Activated CD4-positive, alpha-beta T cell treated with anti-CD3 and anti-CD28 coated beads for 36 hours (primary cell): ENCODE measurements around the gene WDR17. TPM values are rescaled to one million over a fixed set of nuclear protein-coding genes. Genes with fewer than 3 reads are reported as not detected.
A peak's percentile ranks its signal among the peaks of the same experiment; 100 is the strongest.

Experiments
- ATAC-seq: fragments of 200-7000 bp; cut with Tn5 transposase; one replicate; pipeline ENCODE4 v1.10.0; 2021; ENCODE audit warnings: mild to moderate bottlenecking, moderate library complexity
- CTCF ChIA-PET: fragments of 350-600 bp; sonication (Branson Sonifier 250); formaldehyde crosslinking; loops from one replicate; lab custom pipeline; 2021; ENCODE audit warnings: antibody characterized with exemption; lab: Charles Lee
- POLR2A ChIA-PET: fragments of 350-600 bp; sonication (Branson Sonifier 250); formaldehyde crosslinking; loops from one replicate; lab custom pipeline; 2021; ENCODE audit warnings: antibody characterized with exemption, inconsistent platforms; lab: Charles Lee
- DNase-seq: peaks from one replicate; pipeline ENCODE4 v3.0.0-alpha.2; 2020
- H3K27ac Mint-ChIP-seq: one replicate; pipeline ENCODE4 v1.8.0; 2021; ENCODE audit warnings: mixed read lengths
- H3K27me3 Mint-ChIP-seq: one replicate; pipeline ENCODE4 v1.8.0; 2021; ENCODE audit warnings: mixed read lengths
- H3K36me3 Mint-ChIP-seq: one replicate; pipeline ENCODE4 v1.8.0; 2021; ENCODE audit warnings: low read depth, mixed read lengths
- H3K4me1 Mint-ChIP-seq: one replicate; pipeline ENCODE4 v1.8.0; 2021; ENCODE audit warnings: mixed read lengths
- H3K4me3 Mint-ChIP-seq: one replicate; pipeline ENCODE4 v1.8.0; 2021; ENCODE audit warnings: mild to moderate bottlenecking, moderate library complexity, mixed read lengths
- H3K9me3 Mint-ChIP-seq: one replicate; pipeline ENCODE4 v1.8.0; 2021; ENCODE audit warnings: low read depth, mixed read lengths
- intact Hi-C, 2 experiments: fragments of 100-400 bp; cut with DNase I in 1 of 2; cut with micrococcal nuclease in 1 of 2; formaldehyde crosslinking; loops; one replicate each; pipeline versions ENCODE4 v1.14.2 to v1.15.1; 2022 to 2024; cut with DNase I, micrococcal nuclease
- total RNA-seq, 2 experiments: library from RNA; stranded (reverse); gene quantifications; one replicate each; pipeline ENCODE4 v1.2.3, GENCODE V29; 2021

Gene WDR17
- 1 to 10 TPM; 2.2 to 2.5 TPM for total RNA-seq

DNA sequence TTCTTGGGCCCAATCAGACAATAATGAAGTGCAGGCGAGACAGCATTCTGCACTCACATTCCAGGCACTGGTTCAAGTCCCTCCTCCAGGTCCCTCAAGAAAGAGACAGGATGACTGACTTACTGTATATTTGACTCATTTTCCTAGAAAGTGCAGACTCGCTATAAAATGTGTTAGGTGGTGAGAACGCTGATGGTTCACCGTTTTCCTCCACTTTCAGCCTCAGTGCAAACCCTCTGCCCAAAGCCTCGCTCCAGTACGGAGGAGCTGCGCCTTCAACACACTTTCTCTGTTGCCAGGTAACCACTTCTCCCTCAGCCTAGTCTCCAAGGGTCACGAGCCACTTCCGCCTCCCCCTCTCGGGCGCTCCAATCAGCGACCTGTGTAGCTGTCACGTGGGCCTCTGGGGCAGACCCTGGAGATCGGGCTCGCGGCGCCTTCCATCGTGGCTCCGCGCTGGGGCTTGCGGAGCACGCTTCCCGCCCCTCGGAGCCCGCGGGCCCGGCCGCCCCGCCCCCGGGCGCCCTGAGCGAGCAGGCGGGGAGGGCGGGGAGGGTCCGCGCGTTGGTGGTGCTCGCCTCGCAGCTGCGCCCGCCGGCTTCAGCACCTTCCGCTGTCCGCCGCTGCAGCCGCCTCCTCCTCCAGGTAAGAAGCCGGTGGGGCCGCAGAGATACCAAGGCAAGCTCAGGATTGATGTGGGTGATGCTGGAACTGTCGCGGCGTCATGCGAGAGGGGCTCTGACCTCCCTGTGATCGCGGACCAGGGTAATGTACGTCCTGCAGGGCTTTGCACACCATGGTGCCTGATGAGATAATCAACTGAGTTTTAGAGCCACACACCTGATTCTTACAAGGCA lies at the start of gene WDR17:
Gene WDR17 (plus strand): TSS at position 407 of the 857 bp plus-strand sequence. CDS start 45,740 bp downstream, outside the sequence.
- POLR2A ChIA-PET = interaction anchor here (0.7 kb wide), 2 partner anchors 11 to 261 kb away, joined by 3 read pairs; no protein-coding TSS in a partner anchor
- peak within 1 kb of the TSS; percentile 76 for H3K4me3 Mint-ChIP-seq
- CTCF ChIA-PET = no interaction called here
- DNase-seq = peak; percentile 88
- no peaks in the 10 kb centered on the region for H3K36me3 Mint-ChIP-seq
- H3K27me3 Mint-ChIP-seq = peaks cover 21% of the 10 kb centered on the region
- peak within 1 kb of the TSS; percentile 19 for H3K27ac Mint-ChIP-seq
- ATAC-seq = peak; percentile 99
- peaks cover 11% of the 10 kb centered on the region for H3K4me1 Mint-ChIP-seq
- intact Hi-C loops = loop anchor here (1.0 to 2.0 kb wide), 3 partner anchors 130 to 255 kb away; partner anchors contain the start of gene SPATA4 (in 2 of the 2)
- no peaks in the 10 kb centered on the region for H3K9me3 Mint-ChIP-seq

DNA sequence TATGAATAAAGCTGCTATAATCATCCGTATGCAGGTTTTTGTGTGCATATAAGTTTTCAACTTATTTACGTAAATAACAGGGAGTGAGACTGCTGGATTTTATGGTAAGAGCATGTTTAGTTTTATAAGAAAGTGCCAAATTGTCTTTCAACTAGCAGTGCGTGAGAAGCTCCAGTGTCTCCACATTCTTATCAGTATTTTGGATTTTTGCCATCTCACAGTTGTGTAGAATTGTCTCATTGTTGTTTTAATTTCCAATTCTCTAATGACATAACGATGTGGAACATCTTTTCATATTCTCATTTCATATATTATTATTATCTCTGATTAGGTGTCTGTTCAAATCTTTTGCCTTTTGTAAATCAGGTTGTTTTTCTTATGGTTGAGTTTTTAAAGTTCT lies 49.0 kb upstream of the WDR17 start:
- Mint-ChIP-seq H3K27me3 (peaks cover 8% of the 10 kb centered on the region), H3K27ac (no peak overlapping the region), H3K4me1 (no peaks in the 10 kb centered on the region), H3K9me3 (no peaks in the 10 kb centered on the region), H3K36me3 (no peaks in the 10 kb centered on the region), H3K4me3 (no peak overlapping the region)
- intact Hi-C loops = no loop called here
- ATAC-seq (no peak), DNase-seq (no peak)
- CTCF ChIA-PET = no interaction called here
- POLR2A ChIA-PET = no interaction called here

DNA sequence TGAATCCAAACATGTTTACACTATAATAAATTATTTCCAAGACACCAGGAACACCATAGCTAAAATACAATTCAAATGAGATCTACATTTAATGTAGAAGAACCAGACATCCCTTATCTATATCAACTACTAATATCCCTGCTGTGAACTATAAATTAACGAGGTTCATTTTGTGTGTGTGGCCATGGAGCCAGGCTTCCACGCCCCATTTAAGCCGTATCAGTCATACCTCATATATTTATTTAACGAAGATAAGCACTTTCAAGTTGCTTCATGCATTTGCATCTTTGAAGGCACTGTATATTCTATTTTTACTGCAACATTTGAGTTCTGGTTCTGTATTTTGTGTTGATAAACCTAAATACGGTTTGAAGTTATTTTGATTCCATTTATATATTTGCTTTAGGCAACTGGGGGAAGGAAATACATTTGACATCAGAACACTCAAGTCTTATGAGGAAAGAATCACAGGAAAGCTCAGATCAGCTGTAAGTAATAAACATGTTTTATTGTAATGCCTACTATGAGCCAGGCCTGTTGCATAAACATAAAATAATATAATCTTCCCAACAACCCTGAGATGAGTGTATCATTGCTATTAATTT lies 45.1 kb upstream of the WDR17 start:
- H3K4me3 Mint-ChIP-seq = no peak overlapping the region
- DNase-seq (no peak), ATAC-seq (no peak)
- H3K4me1 Mint-ChIP-seq = no peaks in the 10 kb centered on the region
- H3K27ac Mint-ChIP-seq = no peak overlapping the region
- peaks cover 11% of the 10 kb centered on the region for H3K27me3 Mint-ChIP-seq
- intact Hi-C loops = no loop called here
- H3K36me3 Mint-ChIP-seq = no peaks in the 10 kb centered on the region
- ChIA-PET POLR2A (no interaction called here), CTCF (no interaction called here)
- H3K9me3 Mint-ChIP-seq = no peaks in the 10 kb centered on the region

DNA sequence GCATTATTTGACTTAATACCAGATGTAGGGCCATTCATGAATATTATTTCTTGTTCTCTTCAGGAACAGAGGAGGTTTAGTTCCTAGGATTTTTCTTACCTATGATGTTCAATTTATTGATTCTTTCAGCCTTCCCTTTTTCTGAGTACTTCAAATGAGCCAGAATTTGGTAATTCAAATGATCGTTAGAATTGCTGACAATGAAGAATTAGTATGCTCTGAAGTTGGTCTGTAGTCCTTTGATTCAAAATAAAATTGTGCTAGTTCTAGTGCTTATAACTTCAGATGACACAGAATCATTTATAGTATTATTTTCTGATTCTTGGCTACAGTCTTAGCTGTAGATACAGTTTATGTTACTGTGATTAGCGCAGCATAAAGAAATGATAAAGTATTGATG lies 35.2 kb upstream of the WDR17 start:
- no peak for DNase-seq
- no peak for ATAC-seq
- H3K4me1 Mint-ChIP-seq = no peaks in the 10 kb centered on the region
- H3K4me3 Mint-ChIP-seq = no peak overlapping the region
- peaks cover 8% of the 10 kb centered on the region for H3K27me3 Mint-ChIP-seq
- ChIA-PET POLR2A (no interaction called here), CTCF (no interaction called here)
- H3K9me3 Mint-ChIP-seq = peaks cover 3% of the 10 kb centered on the region
- intact Hi-C loops = no loop called here
- no peak overlapping the region for H3K27ac Mint-ChIP-seq
- no peaks in the 10 kb centered on the region for H3K36me3 Mint-ChIP-seq

DNA sequence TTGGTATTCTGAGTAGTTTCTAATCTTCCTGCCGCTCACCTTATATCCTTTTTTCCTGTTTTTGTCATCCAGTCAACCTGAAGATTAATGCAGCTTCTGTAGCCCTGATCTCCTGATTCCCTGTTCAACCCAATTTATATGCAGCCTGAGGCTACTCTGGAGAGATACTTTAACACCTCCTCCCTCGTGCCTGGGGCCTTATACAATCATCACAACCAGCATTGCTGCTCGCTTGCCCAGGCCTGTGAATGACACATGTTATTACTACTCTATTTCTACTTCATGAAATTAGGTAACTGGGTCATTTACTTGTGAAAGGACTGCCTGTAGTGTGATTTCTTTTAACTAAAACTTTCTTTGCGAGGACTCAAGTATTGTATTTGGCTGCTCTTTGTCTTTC lies 33.7 kb upstream of the WDR17 start:
- H3K4me3 Mint-ChIP-seq = no peak overlapping the region
- peaks cover 6% of the 10 kb centered on the region for H3K27me3 Mint-ChIP-seq
- no peaks in the 10 kb centered on the region for H3K36me3 Mint-ChIP-seq
- ATAC-seq (no peak), DNase-seq (no peak)
- H3K27ac Mint-ChIP-seq = no peak overlapping the region
- ChIA-PET CTCF (no interaction called here), POLR2A (no interaction called here)
- H3K9me3 Mint-ChIP-seq = peaks cover 3% of the 10 kb centered on the region
- intact Hi-C loops = no loop called here
- no peaks in the 10 kb centered on the region for H3K4me1 Mint-ChIP-seq

DNA sequence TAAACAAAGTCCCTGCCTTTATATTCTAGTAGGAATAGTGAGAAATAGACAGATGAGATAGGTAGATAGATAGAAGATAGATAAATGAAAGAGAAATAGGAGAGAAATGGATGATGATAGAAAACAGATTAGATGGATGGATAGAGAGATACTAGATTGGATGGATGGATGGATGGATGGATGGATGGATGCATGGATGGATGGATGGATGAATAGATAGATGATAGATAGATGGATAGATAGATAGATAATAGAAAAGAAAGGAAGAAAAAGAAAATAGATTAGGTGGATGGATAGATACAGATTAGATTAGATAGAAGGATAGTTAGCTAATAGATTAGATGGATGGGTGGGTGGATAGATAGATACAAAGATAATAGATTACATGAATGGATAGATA lies 33.2 kb upstream of the WDR17 start:
- DNase-seq = no peak
- intact Hi-C loops = no loop called here
- Mint-ChIP-seq H3K4me3 (no peak overlapping the region), H3K9me3 (peaks cover 3% of the 10 kb centered on the region), H3K36me3 (no peaks in the 10 kb centered on the region), H3K4me1 (no peaks in the 10 kb centered on the region), H3K27ac (no peak overlapping the region), H3K27me3 (peaks cover 6% of the 10 kb centered on the region)
- ChIA-PET CTCF (no interaction called here), POLR2A (no interaction called here)
- no peak for ATAC-seq

DNA sequence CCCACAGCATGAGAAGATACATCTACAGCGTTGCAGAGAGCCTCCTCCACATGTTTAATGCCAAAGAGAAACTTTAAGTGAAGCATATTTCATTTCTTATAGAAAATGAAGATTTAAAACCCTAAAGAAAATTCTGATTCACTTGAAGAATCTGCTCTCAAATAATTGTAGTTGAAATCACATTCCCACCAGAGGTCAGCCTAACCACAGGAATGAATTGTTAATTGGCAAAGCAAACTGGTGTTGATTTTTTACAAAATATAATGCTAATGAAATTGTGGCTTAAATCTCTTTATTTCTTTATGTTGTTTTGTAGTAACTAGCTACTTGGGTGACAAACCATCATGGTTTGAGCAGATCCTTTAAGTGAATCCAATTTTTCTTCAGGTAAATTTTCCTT lies 31.1 kb upstream of the WDR17 start:
- Mint-ChIP-seq H3K9me3 (peaks cover 5% of the 10 kb centered on the region), H3K4me3 (no peak overlapping the region), H3K27ac (no peak overlapping the region), H3K4me1 (no peaks in the 10 kb centered on the region), H3K27me3 (peaks cover 5% of the 10 kb centered on the region), H3K36me3 (no peaks in the 10 kb centered on the region)
- intact Hi-C loops = loop anchor here (1.0 to 2.0 kb wide), 2 partner anchors 306 to 307 kb away; no protein-coding TSS in a partner anchor
- CTCF ChIA-PET = interaction anchor here (0.6 to 1.9 kb wide), 2 partner anchors 43 to 307 kb away, joined by 3 to 18 read pairs; no protein-coding TSS in a partner anchor
- DNase-seq = peak; percentile 16
- ATAC-seq = no peak
- POLR2A ChIA-PET = interaction anchor here (0.7 kb wide), 1 partner anchor 19 kb away, joined by 3 read pairs; no protein-coding TSS in a partner anchor

DNA sequence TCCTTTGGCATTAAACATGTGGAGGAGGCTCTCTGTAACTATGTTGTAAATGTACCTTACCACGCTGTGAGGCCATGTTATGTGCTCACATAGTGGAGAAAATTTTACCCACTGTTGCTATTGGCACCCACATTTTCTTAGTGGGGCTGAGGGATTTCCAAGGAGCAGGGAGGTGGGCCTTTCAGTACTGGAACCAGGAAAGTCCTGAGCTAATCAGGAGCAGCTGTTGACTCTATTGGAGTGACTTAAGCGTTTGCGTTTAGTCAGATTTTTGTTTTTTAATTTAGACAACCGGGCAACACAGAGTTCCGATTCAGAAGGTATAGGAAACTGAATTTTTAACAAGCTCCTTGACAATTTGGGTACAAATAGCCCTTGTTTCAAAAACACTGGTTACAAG lies 30.7 kb upstream of the WDR17 start:
- POLR2A ChIA-PET = interaction anchor here (0.7 kb wide), 1 partner anchor 20 kb away, joined by 3 read pairs; no protein-coding TSS in a partner anchor
- Mint-ChIP-seq H3K9me3 (peaks cover 5% of the 10 kb centered on the region), H3K36me3 (no peaks in the 10 kb centered on the region)

DNA sequence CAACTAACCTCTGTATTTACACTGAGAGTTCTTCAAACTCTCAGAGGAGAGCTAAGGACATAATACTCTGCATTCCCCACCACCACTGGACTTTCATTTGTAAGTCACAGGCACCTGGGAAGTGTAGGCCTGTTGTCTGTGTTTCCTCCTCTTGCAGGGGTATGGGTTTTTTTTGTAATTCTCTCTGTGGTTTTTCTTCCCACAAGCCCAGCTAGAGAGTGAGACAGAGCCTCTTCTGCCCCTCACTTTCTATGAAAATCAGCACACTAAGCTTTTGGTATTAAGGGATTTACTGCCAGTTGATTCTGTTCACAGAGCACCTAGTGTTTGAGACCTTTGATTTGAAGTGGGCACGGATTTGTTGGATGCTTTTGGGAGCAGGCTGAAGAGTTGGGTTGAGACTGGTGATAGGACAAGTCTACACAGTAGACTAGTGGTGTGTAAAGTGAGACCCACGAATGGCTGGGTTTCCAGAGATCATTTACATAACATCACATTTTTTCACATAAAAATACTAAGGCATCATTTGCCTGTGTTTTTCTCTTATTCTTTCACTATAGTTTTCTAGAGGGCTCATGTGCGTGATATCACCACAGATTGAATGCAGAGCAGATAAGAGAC lies 28.9 kb upstream of the WDR17 start:
- H3K27me3 Mint-ChIP-seq = peaks cover 5% of the 10 kb centered on the region
- intact Hi-C loops = no loop called here
- H3K27ac Mint-ChIP-seq = no peak overlapping the region
- H3K9me3 Mint-ChIP-seq = peaks cover 5% of the 10 kb centered on the region
- no peaks in the 10 kb centered on the region for H3K4me1 Mint-ChIP-seq
- H3K36me3 Mint-ChIP-seq = no peaks in the 10 kb centered on the region
- ATAC-seq = no peak
- CTCF ChIA-PET = interaction anchor here (1.3 kb wide), 1 partner anchor 9 kb away, joined by 4 read pairs; no protein-coding TSS in a partner anchor
- POLR2A ChIA-PET = no interaction called here
- H3K4me3 Mint-ChIP-seq = no peak overlapping the region
- no peak for DNase-seq

More for the DNA sequence above, 30.7 kb upstream of the WDR17 start:
- ATAC-seq = no peak
- H3K27me3 Mint-ChIP-seq = peaks cover 5% of the 10 kb centered on the region
- intact Hi-C loops = loop anchor here (1.0 to 2.0 kb wide), 2 partner anchors 306 kb away; no protein-coding TSS in a partner anchor
- no peak for DNase-seq
- H3K4me1 Mint-ChIP-seq = no peaks in the 10 kb centered on the region
- no peak overlapping the region for H3K4me3 Mint-ChIP-seq
- CTCF ChIA-PET = interaction anchor here (0.6 to 1.9 kb wide), 5 partner anchors 8 to 307 kb away, joined by 3 to 18 read pairs (median 3); no protein-coding TSS in a partner anchor
- H3K27ac Mint-ChIP-seq = no peak overlapping the region

DNA sequence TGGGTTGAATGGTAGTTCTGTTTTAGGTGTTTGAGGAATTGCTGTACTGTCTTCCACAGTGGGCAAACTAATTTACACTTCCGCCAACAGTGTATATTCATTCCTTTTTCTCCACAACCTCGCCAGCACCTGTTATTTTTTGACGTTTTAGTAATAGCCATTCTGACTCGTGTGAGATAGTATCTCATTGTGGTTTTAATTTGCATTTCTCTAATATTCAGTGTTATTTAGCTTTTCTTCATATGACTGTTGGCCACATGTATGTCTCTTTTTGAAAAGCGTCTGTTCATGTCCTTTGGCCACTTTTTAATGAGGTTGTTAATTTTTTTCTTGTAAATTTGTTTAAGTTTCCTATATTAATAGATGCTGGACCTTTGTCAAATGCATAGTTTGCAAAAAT lies 26.9 kb upstream of the WDR17 start:
- no peak for DNase-seq
- ChIA-PET POLR2A (no interaction called here), CTCF (interaction anchor here (0.6 kb wide), 1 partner anchor 248 kb away, joined by 5 read pairs; no protein-coding TSS in a partner anchor)
- Mint-ChIP-seq H3K4me1 (no peaks in the 10 kb centered on the region), H3K4me3 (no peak overlapping the region), H3K27ac (no peak overlapping the region), H3K9me3 (peaks cover 3% of the 10 kb centered on the region), H3K36me3 (no peaks in the 10 kb centered on the region), H3K27me3 (peaks cover 11% of the 10 kb centered on the region)
- ATAC-seq = no peak
- intact Hi-C loops = no loop called here

DNA sequence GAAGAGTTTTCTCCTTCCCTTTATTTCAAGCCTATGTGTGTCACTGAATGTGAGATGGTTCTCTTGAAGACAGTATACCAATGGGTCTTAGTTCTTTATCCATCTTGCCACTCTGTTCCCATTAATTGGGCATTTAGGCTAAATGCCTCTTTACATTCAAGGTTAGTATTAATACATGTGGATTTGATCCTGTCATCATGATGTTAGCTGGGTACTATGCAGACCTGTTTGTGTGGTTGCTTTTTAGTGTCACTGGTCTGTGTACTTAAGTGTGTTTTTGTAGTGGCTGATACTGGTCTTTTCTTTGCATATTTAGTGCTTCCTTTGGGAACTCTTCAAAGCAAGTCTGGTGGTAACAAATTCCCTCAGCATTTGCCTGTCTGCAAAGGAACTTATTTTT lies 23.4 kb upstream of the WDR17 start:
- DNase-seq (no peak), ATAC-seq (no peak)
- POLR2A ChIA-PET = interaction anchor here (0.6 kb wide), 1 partner anchor 1276 kb away, joined by 3 read pairs; no protein-coding TSS in a partner anchor
- Mint-ChIP-seq H3K9me3 (peaks cover 2% of the 10 kb centered on the region), H3K36me3 (no peaks in the 10 kb centered on the region), H3K4me3 (no peak overlapping the region), H3K27ac (no peak overlapping the region), H3K4me1 (no peaks in the 10 kb centered on the region), H3K27me3 (peaks cover 24% of the 10 kb centered on the region)
- CTCF ChIA-PET = no interaction called here
- intact Hi-C loops = no loop called here
